ENCODE results near the gene CBFB.
A peak's percentile ranks its signal among the peaks of the same experiment; 100 is the strongest.

The CBFB gene

DNA sequence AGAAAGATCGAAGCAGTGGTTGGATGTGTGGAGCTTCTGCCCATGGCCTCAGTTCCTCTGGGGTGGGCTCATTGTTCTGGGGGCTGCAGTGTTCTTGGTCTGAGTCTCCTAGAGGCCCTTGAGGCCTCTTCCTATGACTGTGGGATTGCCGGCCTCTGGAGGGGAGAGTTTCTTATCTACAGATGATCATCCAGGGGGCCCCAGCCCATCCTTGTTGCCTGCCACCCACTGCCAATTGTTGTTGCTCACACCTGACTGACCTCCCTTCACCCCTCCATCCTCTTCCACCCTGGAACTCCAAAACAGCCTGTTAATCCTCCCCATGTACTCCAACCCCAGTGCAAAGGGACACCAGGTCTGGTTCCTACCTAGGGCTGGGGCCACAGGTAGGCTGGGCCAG is 116.0 kb downstream of the CBFB start:
- no peak for DNase-seq

DNA sequence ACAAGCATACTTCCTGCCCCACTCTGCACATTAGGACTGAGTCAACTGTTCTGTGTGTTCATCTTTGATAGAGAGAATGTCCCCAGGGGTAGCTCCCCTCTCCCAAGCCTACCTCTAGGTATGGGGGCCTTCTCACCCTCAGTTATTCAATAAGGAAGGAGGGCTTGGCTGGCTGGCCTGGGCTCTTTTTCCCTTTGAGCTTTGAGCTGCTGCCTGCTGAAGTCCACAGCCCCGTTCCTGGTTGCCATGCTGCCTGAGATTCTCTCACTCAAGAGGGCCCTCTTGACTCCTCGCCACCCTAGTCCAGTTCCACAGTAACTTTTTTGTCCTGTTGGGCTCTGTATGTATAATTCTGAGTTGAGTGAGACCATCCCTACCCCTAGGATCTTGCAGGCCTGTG is 116.8 kb downstream of the CBFB start:
- DNase-seq = no peak

DNA sequence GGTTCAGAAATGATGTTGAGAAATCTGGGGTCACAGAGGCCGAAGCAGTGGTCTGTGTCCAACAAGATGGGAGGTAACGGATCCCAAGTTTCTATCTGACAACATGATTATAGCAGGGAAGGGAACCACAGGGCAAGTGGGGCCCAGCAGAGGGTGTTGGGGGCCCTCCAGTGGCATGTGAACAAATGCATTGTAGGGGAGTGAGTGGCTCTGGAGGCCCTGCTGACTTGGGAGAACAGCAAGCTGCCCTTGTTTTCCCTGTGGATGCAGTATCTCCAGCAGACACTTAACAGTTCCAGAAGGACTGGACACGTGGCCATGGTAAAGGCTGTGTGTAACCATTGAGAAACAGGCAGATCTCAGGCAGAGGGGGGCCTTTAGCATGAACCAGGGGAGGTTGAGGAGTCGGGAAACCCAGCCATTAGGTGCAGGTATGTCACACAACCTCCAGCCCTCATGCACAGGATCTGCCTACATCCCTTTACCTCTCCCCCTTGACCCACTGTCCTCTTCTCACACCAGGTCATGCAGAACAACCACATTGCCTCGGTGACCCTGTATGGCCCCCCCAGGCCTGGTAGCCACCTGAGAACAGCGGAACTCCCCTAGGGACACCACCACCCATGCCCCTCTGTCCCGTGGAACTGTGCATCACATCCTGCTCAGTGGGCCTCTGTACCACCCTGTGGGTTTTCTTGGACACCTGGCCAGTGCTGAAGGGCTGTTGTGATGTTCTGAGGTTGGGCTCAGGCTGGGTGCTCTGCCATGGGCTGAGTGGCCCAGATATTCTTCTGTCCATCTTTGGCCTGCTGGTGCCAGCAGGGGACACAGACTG is 117.8 kb downstream of the CBFB start:
- DNase-seq = no peak

DNA sequence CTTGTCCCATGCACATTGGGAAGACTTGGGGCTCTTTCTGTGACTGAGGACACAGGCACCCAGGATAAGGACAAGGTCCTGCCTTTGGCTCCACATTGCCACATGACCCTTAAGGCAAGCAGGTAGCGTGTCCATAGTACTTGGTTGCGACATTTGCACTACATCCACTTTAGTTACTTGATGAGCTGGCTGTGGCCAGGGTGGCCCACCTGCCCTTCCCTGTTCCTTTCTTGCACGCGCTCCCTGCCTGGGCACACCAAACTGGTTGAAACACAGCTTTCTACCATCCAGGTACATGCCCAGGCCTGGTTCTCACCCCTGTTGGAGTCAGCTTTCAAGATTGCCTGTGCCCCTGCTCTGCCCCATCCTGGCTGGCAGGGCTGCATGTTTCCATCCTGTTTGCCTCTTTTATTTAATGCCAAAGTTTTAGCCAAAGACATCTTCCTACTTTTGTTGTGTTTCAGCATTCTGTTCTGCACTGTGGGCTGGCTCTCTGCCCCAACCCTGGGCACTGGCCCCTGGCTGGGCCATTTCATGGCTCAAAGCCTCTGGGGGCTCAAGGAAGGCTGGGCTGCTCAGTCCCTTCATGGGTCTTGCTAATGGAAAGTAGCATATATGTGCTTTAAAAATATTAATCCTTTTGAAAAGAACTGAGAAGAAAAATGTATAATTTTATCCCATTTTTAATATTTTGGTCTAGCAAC is 118.6 kb downstream of the CBFB start:
- DNase-seq = no peak

GRCh38 chr16:67148221-67148620 is 119.3 kb downstream of the CBFB start:
- no peak for DNase-seq

DNA sequence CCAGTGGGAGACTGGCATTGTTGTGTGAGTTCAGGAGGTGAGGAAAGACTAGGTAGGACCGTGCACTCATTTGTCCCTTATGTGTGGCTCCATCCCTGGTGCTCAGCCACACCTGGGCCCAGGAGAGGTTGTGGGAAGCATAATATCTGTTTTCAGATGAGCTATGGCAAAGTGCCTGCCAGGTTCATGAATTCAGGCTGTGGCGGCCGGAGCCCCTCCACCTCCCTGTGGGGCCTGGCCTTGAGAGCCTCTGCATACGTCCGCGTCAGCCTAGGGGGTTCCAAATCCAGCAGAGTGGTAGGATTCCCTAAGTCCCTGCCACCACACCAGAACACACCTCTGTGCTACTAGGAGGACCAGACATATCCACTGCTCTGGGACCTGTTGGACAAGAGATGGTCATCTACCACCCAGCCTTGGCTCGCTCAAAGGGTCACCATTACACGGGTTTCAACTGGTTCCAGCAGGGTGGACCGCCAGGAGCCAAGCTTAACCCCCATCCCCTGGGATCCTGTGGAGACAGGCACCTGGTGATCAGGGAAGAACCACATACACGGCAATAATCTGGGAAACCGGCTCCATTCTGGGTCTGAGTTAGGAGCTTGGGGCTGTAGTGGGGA is 119.8 kb downstream of the CBFB start:
- no peak for DNase-seq

DNA sequence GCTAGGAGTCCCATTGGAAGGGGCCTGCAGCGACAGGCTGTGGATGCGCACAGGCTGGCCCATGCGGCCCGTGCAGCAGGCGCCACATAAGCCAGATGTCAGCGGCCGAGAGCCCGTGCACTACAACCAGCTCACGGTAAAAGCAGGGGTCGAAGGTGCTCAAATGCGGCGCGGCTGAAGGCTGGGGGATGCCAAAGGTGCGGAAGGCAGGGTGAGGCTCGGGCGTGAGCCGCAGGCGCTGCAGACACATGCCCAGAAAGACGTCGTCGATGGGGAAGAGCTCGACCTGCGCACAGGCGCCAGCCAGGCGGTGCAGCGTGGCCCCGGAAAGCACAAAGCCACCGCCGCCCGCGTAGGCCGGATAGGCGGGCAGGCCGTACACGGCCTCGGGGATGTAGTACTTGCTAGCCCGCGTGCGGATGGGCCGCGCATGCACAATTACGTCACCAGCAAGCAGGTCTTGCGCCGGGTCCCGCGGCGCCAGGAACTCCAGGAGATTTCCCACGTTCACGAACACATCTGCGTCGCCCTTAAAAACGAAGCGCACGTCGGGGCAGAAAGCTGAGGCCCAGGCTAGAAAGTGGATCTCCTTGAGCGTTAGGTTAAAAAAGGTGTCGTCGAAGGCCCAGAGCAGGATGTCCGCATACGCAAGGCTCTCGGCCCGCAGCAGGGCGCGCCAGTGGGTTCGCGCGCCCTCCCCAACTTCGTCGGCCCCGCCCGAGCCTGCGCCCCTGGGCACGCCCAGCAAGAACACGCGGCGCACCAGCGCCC is 120.5 kb downstream of the CBFB start:
- DNase-seq = no peak

DNA sequence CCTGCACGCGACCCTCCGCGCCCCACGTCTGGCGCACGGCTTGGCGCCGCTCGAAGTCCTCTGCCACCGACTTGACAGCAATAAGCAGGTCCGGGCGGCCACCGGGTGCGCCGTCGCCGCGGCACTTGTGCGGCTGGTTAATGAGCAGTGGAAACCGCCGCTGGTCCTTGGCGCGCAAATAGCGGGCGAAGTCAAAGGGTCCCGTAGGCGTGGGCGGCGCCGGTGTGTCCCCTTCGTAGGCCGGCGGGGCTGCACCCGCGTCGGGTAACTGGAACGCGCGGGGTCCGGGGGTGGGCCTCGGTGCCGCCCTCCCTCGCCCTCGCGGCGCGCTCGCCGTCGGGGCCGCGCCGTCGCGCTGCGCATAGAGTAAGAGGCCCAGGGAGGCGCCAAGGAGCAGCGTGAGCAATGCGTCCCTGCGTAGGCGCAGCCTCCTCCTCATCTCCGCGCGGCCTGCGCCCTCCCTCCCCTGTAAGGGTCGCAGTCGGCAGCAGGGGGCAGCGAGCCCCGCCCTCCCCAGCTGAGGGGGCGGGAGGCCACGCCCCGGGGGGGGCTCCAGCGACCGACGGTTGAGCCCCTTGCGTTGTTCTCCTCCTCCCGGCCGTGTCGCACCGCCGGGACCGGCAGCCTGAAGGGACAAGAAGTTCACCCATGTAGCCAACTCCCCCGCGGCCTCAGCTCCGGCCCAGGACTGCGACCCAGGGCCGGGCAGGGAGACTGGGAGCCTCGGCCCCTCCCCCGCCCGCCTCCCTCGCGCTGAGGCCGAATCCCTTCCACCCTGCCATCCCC is 121.3 kb downstream of the CBFB start:
- peak; percentile 12 for DNase-seq

All from NCI-H146 (cell line).